HepG2 (cell line): ENCODE measurements around the gene DLG1. TPM values are rescaled to one million over a fixed set of nuclear protein-coding genes. Genes with fewer than 3 reads are reported as not detected.

Source experiments
- ARNT ChIP-seq: fragments of 450-650 bp; IDR thresholded peaks from 2 replicates; pipeline ENCODE4 v1.6.1; 2017
- ATM ChIP-seq: fragments of 450-650 bp; IDR thresholded peaks from 2 replicates; pipeline ENCODE4 v1.7.1; 2017; ENCODE audit warnings: mild to moderate bottlenecking, borderline replicate concordance
- BRD4 ChIP-seq: sonication (generic); formaldehyde crosslinking; IDR thresholded peaks from 2 replicates; pipeline ENCODE4 v1.4.0; 2020; ENCODE audit warnings: missing genetic modification reagents
- BRF2 ChIP-seq: sonication (generic); formaldehyde crosslinking; IDR thresholded peaks from 2 replicates; pipeline ENCODE4 v1.8.1; 2022; ENCODE audit warnings: mild to moderate bottlenecking, missing genetic modification reagents
- CHCHD3 ChIP-seq: sonication (generic); formaldehyde crosslinking; IDR thresholded peaks from 2 replicates; pipeline ENCODE4 v1.8.0; 2022; ENCODE audit warnings: mild to moderate bottlenecking, missing genetic modification reagents, moderate library complexity
- E2F2 ChIP-seq: sonication (generic); formaldehyde crosslinking; IDR thresholded peaks from 2 replicates; pipeline ENCODE4 v1.4.0; 2020; ENCODE audit warnings: missing genetic modification reagents, borderline replicate concordance
- ERF ChIP-seq: IDR thresholded peaks from 2 replicates; pipeline ENCODE4 v1.6.1; 2018; ENCODE audit warnings: missing biosample characterization, missing genetic modification reagents
- HDAC2 ChIP-seq: sonication (generic); formaldehyde crosslinking; IDR thresholded peaks from 2 replicates; pipeline ENCODE4 v1.4.0; 2020; ENCODE audit warnings: missing genetic modification reagents
- NFRKB ChIP-seq: fragments of 450-650 bp; IDR thresholded peaks from 2 replicates; pipeline ENCODE4 v1.6.1; 2017
- NR2F6 ChIP-seq, 2 experiments: IDR thresholded peaks; 2 replicates each; pipeline ENCODE4 v1.6.1; 2016; ENCODE audit warnings: antibody characterized with exemption in 1 of 2, mild to moderate bottlenecking in 1 of 2
- PTBP1 ChIP-seq: fragments of 200-400 bp; formaldehyde crosslinking; IDR thresholded peaks from 2 replicates; pipeline ENCODE4 v1.6.1; 2018; ENCODE audit warnings: low read length, low read depth; ENCODE audit not compliant: poor library complexity, severe bottlenecking
- TRIM24 ChIP-seq: sonication (generic); formaldehyde crosslinking; IDR thresholded peaks from 2 replicates; pipeline ENCODE4 v1.8.0; 2022; ENCODE audit warnings: mild to moderate bottlenecking, missing genetic modification reagents
- U2AF2 ChIP-seq: fragments of 200-400 bp; formaldehyde crosslinking; IDR thresholded peaks from 2 replicates; pipeline ENCODE4 v1.6.1; 2017; ENCODE audit warnings: low read depth, mild to moderate bottlenecking, low read length
- YEATS4 ChIP-seq: sonication (generic); formaldehyde crosslinking; IDR thresholded peaks from 2 replicates; pipeline ENCODE4 v1.4.0; 2020; ENCODE audit warnings: missing genetic modification reagents, borderline replicate concordance
- ZNF292 ChIP-seq: sonication (generic); formaldehyde crosslinking; IDR thresholded peaks from 2 replicates; pipeline ENCODE4 v1.8.1; 2022; ENCODE audit warnings: mild to moderate bottlenecking, low read depth, missing genetic modification reagents, borderline replicate concordance
- ZNF354B ChIP-seq: sonication (generic); formaldehyde crosslinking; IDR thresholded peaks from 2 replicates; pipeline ENCODE4 v1.8.0; 2022; ENCODE audit warnings: mild to moderate bottlenecking, missing genetic modification reagents
- ZNF501 ChIP-seq: sonication (generic); formaldehyde crosslinking; IDR thresholded peaks from 2 replicates; pipeline ENCODE4 v1.5.1; 2020; ENCODE audit warnings: mild to moderate bottlenecking, moderate library complexity, missing genetic modification reagents
- ZNF724P ChIP-seq: sonication (generic); formaldehyde crosslinking; IDR thresholded peaks from 2 replicates; pipeline ENCODE4 v1.8.0; 2022; ENCODE audit warnings: missing genetic modification reagents, borderline replicate concordance
- ZNF766 ChIP-seq: sonication (generic); formaldehyde crosslinking; IDR thresholded peaks from 2 replicates; pipeline ENCODE4 v1.5.0; 2020; ENCODE audit warnings: missing genetic modification reagents, borderline replicate concordance
- ZNF773 ChIP-seq: sonication (generic); formaldehyde crosslinking; IDR thresholded peaks from 2 replicates; pipeline ENCODE4 v1.4.0; 2020; ENCODE audit warnings: missing genetic modification reagents, borderline replicate concordance
- ZNF879 ChIP-seq: sonication (generic); formaldehyde crosslinking; IDR thresholded peaks from 2 replicates; pipeline ENCODE4 v1.8.1; 2023; ENCODE audit warnings: missing genetic modification reagents
- polyA plus RNA-seq, 8 experiments: library from polyadenylated mRNA; depleted of rRNA in 3 of 8; stranded (reverse) in 7 of 8; unstranded in 1 of 8; fragments of >200 nt; fragmentation: Illumina TruSeq in 4 of 8; extraction: Trizol in 4 of 8; gene quantifications; 2 replicates each; pipeline versions ENCODE4 v1.2.1 to v1.2.3, GENCODE V29; 2011 to 2016; ENCODE audit warnings: low read depth in 4 of 8, missing spikeins in 1 of 8, mixed read lengths in 1 of 8; ENCODE audit not compliant: insufficient read depth in 1 of 8
- total RNA-seq, 5 experiments: library from RNA; depleted of rRNA; stranded (reverse); fragments of >200 nt; fragmentation: Illumina TruSeq; extraction: Trizol; gene quantifications; 2 replicates each; pipeline ENCODE4 v1.2.3, GENCODE V29; 2016; ENCODE audit warnings: low read depth in 1 of 5
- TF ChIP-seq, protein P1 (sequence below): sonication (generic); formaldehyde crosslinking; IDR thresholded peaks from 2 replicates; pipeline ENCODE4 v1.4.0; 2020; ENCODE audit warnings: missing genetic modification reagents
- TF ChIP-seq, protein P2 (sequence below): sonication (generic); formaldehyde crosslinking; IDR thresholded peaks from 2 replicates; pipeline ENCODE4 v1.8.0; 2022; ENCODE audit warnings: low read depth, missing genetic modification reagents

The DLG1 gene
- total and polyA plus RNA-seq, 2 of the 13 experiments (the other 11 are each of a cell fraction or from before 2014, with no cell fraction given) = 30.5 to 104 TPM

DNA sequence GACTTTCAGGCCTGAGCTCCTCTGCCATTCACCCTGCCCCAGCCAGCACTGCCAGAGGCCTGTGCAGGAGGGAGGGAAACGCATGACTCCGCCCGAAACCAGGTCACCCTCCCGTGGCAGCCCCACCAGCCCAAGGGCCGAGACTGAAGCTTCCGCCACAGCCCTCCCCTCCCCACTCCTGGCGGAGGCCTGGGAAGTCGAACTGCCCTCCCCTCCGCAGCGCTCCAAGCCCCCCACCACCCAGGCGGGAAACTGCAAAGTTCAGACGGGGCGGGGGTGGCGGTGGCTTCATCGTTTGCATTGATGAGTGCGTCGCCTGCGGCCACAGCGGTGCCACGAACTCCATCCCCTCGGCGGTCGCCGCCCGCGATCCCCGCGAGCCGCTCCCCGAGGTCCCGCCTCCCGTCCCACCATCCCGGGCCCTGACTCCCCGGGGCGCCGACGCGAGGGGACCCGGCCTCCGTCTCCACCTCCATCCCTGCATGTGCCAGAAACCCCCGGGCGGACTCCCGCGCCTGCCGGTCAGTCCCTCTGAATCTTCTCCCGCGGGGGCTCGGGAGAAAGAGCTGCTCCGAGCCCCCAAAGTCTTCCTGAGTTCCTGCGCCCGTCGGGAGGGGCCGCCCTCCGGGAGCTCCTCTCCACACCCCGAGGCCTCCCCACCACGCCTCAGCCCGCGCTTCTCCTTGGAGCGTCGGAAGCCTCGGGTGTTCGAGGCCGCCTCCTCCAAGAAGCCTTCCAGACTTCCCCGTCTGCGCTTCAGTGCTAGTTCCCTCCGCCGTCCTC, 269.5 kb downstream of the DLG1 start (continued):
- no peak for TF ChIP-seq U2AF2
- TF ChIP-seq ZNF879 = no peak
- no peak for TF ChIP-seq ARNT
- TF ChIP-seq, protein P1, sequence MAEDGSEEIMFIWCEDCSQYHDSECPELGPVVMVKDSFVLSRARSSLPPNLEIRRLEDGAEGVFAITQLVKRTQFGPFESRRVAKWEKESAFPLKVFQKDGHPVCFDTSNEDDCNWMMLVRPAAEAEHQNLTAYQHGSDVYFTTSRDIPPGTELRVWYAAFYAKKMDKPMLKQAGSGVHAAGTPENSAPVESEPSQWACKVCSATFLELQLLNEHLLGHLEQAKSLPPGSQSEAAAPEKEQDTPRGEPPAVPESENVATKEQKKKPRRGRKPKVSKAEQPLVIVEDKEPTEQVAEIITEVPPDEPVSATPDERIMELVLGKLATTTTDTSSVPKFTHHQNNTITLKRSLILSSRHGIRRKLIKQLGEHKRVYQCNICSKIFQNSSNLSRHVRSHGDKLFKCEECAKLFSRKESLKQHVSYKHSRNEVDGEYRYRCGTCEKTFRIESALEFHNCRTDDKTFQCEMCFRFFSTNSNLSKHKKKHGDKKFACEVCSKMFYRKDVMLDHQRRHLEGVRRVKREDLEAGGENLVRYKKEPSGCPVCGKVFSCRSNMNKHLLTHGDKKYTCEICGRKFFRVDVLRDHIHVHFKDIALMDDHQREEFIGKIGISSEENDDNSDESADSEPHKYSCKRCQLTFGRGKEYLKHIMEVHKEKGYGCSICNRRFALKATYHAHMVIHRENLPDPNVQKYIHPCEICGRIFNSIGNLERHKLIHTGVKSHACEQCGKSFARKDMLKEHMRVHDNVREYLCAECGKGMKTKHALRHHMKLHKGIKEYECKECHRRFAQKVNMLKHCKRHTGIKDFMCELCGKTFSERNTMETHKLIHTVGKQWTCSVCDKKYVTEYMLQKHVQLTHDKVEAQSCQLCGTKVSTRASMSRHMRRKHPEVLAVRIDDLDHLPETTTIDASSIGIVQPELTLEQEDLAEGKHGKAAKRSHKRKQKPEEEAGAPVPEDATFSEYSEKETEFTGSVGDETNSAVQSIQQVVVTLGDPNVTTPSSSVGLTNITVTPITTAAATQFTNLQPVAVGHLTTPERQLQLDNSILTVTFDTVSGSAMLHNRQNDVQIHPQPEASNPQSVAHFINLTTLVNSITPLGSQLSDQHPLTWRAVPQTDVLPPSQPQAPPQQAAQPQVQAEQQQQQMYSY (CRISPR knock-in tag) = no peak
- no peak for TF ChIP-seq ZNF766
- no peak for TF ChIP-seq NR2F6 (IDR thresholded peaks at IDR 0.05)
- no peak for TF ChIP-seq NR2F6 (CRISPR knock-in tag; IDR thresholded peaks at IDR 0.05)
- no peak for TF ChIP-seq YEATS4 (CRISPR knock-in tag)
- no peak for TF ChIP-seq ERF (CRISPR knock-in tag)
- no peak for TF ChIP-seq ZNF354B
- TF ChIP-seq BRD4 (CRISPR knock-in tag) = no peak
- peak; percentile 20; the same call in 1 of the 2 replicates for TF ChIP-seq ZNF773
- TF ChIP-seq BRF2 (CRISPR knock-in tag) = no peak
- TF ChIP-seq ZNF501 (CRISPR knock-in tag) = 0 out of 2 replicates have a peak, but pooled peaks have one; percentile 13
- no peak for TF ChIP-seq TRIM24 (CRISPR knock-in tag)
- TF ChIP-seq CHCHD3 = no peak
- TF ChIP-seq HDAC2 (CRISPR knock-in tag) = 0 out of 2 replicates have a peak, but pooled peaks have one; percentile 10
- TF ChIP-seq ATM = no peak
- no peak for TF ChIP-seq ZNF292 (CRISPR knock-in tag)
- TF ChIP-seq NFRKB = no peak
- TF ChIP-seq, protein P2, sequence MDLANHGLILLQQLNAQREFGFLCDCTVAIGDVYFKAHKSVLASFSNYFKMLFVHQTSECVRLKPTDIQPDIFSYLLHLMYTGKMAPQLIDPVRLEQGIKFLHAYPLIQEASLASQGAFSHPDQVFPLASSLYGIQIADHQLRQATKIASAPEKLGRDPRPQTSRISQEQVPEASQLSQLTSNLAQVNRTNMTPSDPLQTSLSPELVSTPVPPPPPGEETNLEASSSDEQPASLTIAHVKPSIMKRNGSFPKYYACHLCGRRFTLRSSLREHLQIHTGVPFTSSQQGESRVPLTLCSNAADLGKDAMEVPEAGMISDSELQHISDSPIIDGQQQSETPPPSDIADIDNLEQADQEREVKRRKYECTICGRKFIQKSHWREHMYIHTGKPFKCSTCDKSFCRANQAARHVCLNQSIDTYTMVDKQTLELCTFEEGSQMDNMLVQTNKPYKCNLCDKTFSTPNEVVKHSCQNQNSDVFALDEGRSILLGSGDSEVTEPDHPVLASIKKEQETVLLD (CRISPR knock-in tag) = 0 out of 2 replicates have a peak, but pooled peaks have one; percentile 12
- TF ChIP-seq E2F2 = no peak
- no peak for TF ChIP-seq ZNF724P (CRISPR knock-in tag)
- TF ChIP-seq PTBP1 = no peak
